ENCODE measurements around the gene INPP5D. TPM values are rescaled to one million over a fixed set of nuclear protein-coding genes. Genes with fewer than 3 reads are reported as not detected.

Gene INPP5D
- total and polyA plus RNA-seq, 2 of the 13 experiments (the other 11 are each of a cell fraction or from before 2014, with no cell fraction given) = 16.7 to 18.0 TPM

DNA sequence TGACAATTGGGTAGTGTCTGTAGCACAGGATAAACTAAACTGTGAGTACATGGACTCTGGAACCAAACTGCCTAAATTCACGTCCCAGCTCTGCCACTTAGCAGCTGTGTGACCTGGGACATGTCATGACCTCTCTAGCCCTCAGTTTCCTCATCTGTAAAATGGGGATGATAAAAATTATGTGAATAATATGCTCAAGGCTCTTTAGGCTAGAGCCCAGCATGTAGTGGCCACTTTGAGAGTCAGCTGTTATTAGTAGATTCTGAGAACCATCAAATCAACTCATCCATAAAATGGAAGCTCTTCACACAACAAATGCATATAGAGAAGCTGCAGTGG is 87.7 kb downstream of the INPP5D start (continued):
- TF ChIP-seq ISL2 (CRISPR knock-in tag; IDR thresholded peaks at IDR 0.05) (no peak), ZNF256 (CRISPR knock-in tag; conservative IDR thresholded peaks at IDR 0.05) (no peak), ZNF446 (CRISPR knock-in tag; IDR thresholded peaks at IDR 0.05) (no peak), NFYB (CRISPR knock-in tag; IDR thresholded peaks at IDR 0.05) (no peak), ZKSCAN8 (CRISPR knock-in tag; IDR thresholded peaks at IDR 0.05; ENCODE audit: borderline replicate concordance) (no peak), SRSF9 (IDR thresholded peaks at IDR 0.05; ENCODE audit: borderline replicate concordance, insufficient read depth, low read depth, low read length, poor library complexity, severe bottlenecking) (no peak), ESRRA (CRISPR knock-in tag; IDR thresholded peaks at IDR 0.05; ENCODE audit: low read depth) (peak; percentile 40; the same call in 1 of the 2 replicates), CBX2 (IDR thresholded peaks at IDR 0.05; ENCODE audit: low read depth, low read length) (no peak), CBX2 (CRISPR knock-in tag; IDR thresholded peaks at IDR 0.05; ENCODE audit: low read depth) (no peak), ZNF83 (CRISPR knock-in tag; IDR thresholded peaks at IDR 0.05; ENCODE audit: borderline replicate concordance) (no peak), POLR2A (IDR thresholded peaks at IDR 0.05; ENCODE audit: insufficient read depth in 1 of 2, low read depth in 2 of 2, low read length in 2 of 2) (no peak), SMAD3 (CRISPR knock-in tag; IDR thresholded peaks at IDR 0.05) (no peak), ZNF616 (CRISPR knock-in tag; IDR thresholded peaks at IDR 0.05; ENCODE audit: low read depth) (no peak), RXRA (CRISPR knock-in tag; IDR thresholded peaks at IDR 0.05) (no peak), ZNF629 (CRISPR knock-in tag; conservative IDR thresholded peaks at IDR 0.05) (peak; percentile 94), ZNF230 (CRISPR knock-in tag; IDR thresholded peaks at IDR 0.05) (no peak), ZNF75D (CRISPR knock-in tag; IDR thresholded peaks at IDR 0.05; ENCODE audit: borderline replicate concordance) (0 out of 2 replicates have a peak, but pooled peaks have one; percentile 39), TEAD2 (CRISPR knock-in tag; IDR thresholded peaks at IDR 0.05) (no peak)
- TF ChIP-seq, protein P1, sequence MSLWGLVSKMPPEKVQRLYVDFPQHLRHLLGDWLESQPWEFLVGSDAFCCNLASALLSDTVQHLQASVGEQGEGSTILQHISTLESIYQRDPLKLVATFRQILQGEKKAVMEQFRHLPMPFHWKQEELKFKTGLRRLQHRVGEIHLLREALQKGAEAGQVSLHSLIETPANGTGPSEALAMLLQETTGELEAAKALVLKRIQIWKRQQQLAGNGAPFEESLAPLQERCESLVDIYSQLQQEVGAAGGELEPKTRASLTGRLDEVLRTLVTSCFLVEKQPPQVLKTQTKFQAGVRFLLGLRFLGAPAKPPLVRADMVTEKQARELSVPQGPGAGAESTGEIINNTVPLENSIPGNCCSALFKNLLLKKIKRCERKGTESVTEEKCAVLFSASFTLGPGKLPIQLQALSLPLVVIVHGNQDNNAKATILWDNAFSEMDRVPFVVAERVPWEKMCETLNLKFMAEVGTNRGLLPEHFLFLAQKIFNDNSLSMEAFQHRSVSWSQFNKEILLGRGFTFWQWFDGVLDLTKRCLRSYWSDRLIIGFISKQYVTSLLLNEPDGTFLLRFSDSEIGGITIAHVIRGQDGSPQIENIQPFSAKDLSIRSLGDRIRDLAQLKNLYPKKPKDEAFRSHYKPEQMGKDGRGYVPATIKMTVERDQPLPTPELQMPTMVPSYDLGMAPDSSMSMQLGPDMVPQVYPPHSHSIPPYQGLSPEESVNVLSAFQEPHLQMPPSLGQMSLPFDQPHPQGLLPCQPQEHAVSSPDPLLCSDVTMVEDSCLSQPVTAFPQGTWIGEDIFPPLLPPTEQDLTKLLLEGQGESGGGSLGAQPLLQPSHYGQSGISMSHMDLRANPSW (CRISPR knock-in tag; IDR thresholded peaks at IDR 0.05; ENCODE audit: borderline replicate concordance) = no peak
- TF ChIP-seq, protein P2, sequence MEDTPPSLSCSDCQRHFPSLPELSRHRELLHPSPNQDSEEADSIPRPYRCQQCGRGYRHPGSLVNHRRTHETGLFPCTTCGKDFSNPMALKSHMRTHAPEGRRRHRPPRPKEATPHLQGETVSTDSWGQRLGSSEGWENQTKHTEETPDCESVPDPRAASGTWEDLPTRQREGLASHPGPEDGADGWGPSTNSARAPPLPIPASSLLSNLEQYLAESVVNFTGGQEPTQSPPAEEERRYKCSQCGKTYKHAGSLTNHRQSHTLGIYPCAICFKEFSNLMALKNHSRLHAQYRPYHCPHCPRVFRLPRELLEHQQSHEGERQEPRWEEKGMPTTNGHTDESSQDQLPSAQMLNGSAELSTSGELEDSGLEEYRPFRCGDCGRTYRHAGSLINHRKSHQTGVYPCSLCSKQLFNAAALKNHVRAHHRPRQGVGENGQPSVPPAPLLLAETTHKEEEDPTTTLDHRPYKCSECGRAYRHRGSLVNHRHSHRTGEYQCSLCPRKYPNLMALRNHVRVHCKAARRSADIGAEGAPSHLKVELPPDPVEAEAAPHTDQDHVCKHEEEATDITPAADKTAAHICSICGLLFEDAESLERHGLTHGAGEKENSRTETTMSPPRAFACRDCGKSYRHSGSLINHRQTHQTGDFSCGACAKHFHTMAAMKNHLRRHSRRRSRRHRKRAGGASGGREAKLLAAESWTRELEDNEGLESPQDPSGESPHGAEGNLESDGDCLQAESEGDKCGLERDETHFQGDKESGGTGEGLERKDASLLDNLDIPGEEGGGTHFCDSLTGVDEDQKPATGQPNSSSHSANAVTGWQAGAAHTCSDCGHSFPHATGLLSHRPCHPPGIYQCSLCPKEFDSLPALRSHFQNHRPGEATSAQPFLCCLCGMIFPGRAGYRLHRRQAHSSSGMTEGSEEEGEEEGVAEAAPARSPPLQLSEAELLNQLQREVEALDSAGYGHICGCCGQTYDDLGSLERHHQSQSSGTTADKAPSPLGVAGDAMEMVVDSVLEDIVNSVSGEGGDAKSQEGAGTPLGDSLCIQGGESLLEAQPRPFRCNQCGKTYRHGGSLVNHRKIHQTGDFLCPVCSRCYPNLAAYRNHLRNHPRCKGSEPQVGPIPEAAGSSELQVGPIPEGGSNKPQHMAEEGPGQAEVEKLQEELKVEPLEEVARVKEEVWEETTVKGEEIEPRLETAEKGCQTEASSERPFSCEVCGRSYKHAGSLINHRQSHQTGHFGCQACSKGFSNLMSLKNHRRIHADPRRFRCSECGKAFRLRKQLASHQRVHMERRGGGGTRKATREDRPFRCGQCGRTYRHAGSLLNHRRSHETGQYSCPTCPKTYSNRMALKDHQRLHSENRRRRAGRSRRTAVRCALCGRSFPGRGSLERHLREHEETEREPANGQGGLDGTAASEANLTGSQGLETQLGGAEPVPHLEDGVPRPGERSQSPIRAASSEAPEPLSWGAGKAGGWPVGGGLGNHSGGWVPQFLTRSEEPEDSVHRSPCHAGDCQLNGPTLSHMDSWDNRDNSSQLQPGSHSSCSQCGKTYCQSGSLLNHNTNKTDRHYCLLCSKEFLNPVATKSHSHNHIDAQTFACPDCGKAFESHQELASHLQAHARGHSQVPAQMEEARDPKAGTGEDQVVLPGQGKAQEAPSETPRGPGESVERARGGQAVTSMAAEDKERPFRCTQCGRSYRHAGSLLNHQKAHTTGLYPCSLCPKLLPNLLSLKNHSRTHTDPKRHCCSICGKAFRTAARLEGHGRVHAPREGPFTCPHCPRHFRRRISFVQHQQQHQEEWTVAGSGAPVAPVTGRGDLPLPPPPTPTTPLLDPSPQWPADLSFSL (CRISPR knock-in tag; IDR thresholded peaks at IDR 0.05) = no peak
- TF ChIP-seq, protein P3, sequence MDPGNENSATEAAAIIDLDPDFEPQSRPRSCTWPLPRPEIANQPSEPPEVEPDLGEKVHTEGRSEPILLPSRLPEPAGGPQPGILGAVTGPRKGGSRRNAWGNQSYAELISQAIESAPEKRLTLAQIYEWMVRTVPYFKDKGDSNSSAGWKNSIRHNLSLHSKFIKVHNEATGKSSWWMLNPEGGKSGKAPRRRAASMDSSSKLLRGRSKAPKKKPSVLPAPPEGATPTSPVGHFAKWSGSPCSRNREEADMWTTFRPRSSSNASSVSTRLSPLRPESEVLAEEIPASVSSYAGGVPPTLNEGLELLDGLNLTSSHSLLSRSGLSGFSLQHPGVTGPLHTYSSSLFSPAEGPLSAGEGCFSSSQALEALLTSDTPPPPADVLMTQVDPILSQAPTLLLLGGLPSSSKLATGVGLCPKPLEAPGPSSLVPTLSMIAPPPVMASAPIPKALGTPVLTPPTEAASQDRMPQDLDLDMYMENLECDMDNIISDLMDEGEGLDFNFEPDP (CRISPR knock-in tag; conservative IDR thresholded peaks at IDR 0.05) = no peak
